Measurements from ENCODE around the gene AKNA.

The AKNA gene

GRCh38 chr9:114341152-114341830 lies 46.5 kb downstream of the AKNA start:
- Histone ChIP-seq H3K4me3 (ENCODE audit: low read depth, low read length) (no peak overlapping the region), H3K9me3 (ENCODE audit: severe bottlenecking) (no peaks in the 10 kb centered on the region), H3K36me3 (peaks cover 97% of the 10 kb centered on the region), H3K27ac (peak overlapping the region; percentile 46), H3K27me3 (ENCODE audit: insufficient read depth, low read depth, severe bottlenecking) (no peaks in the 10 kb centered on the region)
- no peak for DNase-seq
- TF ChIP-seq, protein P1, sequence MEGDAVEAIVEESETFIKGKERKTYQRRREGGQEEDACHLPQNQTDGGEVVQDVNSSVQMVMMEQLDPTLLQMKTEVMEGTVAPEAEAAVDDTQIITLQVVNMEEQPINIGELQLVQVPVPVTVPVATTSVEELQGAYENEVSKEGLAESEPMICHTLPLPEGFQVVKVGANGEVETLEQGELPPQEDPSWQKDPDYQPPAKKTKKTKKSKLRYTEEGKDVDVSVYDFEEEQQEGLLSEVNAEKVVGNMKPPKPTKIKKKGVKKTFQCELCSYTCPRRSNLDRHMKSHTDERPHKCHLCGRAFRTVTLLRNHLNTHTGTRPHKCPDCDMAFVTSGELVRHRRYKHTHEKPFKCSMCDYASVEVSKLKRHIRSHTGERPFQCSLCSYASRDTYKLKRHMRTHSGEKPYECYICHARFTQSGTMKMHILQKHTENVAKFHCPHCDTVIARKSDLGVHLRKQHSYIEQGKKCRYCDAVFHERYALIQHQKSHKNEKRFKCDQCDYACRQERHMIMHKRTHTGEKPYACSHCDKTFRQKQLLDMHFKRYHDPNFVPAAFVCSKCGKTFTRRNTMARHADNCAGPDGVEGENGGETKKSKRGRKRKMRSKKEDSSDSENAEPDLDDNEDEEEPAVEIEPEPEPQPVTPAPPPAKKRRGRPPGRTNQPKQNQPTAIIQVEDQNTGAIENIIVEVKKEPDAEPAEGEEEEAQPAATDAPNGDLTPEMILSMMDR (IDR thresholded peaks at IDR 0.05; ENCODE audit: low read depth, low read length), result no peak

DNA sequence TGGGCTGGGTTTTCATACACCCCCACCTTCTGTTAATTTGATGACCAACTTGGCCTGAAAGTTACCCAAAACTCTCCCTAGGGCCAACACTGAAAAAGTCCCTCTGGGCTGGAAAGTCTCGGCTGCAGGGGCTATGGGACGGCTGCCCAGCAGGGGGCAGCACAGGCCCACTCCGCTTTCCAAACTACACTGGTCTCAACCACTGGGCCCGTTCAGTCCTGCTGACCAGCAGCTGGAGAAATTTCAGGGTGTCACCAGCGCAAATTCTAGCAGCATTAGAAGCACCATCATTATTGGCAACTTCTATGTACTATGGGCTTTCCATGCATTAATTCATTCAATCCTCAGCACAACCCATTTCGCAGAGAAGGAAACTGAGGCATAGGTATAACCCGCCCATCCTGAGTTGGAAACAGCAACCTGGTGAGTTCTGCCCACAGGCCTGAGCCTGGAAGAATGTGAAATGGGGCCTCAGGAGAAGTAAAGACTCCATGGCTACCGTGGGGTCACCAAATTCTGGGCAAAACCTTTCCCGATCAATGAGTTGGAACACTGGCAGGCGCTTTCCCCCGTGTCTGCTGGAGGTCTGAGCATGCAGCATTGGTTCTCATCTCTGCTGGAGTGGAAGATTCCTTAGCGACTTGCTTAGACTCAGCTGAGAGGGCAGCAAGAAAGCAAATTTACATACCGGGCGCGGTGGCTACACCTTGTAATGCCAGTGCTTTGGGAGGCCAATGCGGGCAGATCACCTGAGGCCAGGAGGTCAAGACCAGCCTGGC lies 48.5 kb downstream of the AKNA start:
- Histone ChIP-seq H3K27me3 (ENCODE audit: insufficient read depth, low read depth, severe bottlenecking) (no peaks in the 10 kb centered on the region), H3K9me3 (ENCODE audit: severe bottlenecking) (no peaks in the 10 kb centered on the region), H3K4me3 (ENCODE audit: low read depth, low read length) (no peak overlapping the region), H3K36me3 (peaks cover 89% of the 10 kb centered on the region), H3K27ac (no peak overlapping the region)
- TF ChIP-seq, protein P1 (IDR thresholded peaks at IDR 0.05; ENCODE audit: low read depth, low read length), result peak; percentile 96
- peak; percentile 64 for DNase-seq

DNA sequence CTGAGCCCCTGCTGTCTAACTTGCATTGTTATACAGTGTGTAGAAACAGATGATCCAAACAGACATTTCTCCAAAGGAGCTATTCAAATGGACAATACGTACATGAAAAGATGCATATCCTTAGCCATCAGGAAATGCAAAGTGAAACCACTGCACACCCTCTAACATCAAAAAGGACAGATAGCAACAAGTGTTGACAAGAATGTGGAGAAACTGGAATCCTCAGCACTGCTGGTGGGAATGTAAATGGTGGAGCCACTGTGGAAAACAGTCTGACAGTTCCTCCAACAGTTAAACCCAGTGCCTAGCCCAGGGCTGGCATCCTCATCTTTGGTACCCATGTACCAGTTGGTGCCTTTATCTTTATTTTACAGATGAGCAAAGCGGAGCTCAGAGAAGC lies 49.6 kb downstream of the AKNA start:
- DNase-seq, result no peak
- Histone ChIP-seq H3K36me3 (peaks cover 78% of the 10 kb centered on the region), H3K27ac (no peak overlapping the region), H3K9me3 (ENCODE audit: severe bottlenecking) (no peaks in the 10 kb centered on the region), H3K4me3 (ENCODE audit: low read depth, low read length) (no peak overlapping the region), H3K27me3 (ENCODE audit: insufficient read depth, low read depth, severe bottlenecking) (no peaks in the 10 kb centered on the region)
- TF ChIP-seq, protein P1 (IDR thresholded peaks at IDR 0.05; ENCODE audit: low read depth, low read length), result no peak

DNA sequence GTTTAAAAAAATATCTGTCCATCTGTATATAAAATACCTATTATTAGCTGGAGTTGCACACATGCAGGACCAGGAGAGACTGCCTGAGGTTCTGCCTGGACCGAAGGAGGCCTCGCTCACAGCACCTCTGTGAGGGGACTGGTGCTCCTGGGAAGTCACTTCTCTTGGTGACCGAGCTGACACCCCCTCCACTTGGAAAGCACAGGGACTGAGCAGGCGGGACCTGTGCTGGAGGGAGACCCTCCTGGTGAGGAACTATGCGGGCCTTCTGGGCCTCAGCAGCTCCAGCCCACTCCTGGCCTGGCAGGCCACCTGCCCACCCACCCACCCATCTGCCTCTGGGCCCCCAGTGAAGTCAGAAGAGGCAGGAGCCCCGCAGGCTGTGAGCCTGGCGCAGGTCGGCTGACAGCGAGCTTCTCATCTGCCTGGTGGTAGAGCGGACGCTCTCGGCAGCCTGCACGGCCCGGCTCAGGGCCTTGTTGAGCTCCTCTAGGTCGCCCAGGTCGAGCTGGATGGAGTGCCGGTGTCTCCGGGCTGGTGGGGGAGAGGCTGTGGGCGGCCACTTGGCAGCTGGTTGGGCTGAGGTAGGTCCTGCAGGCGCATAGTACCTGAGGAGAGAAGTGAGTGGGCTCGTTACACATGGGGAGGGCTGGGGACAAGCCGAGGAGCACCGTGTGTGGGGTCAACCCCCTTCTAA lies 50.9 kb downstream of the AKNA start:
- H3K9me3 ChIP-seq (ENCODE audit: severe bottlenecking), result no peaks in the 10 kb centered on the region
- H3K4me3 ChIP-seq (ENCODE audit: low read depth, low read length), result no peak overlapping the region
- H3K36me3 ChIP-seq, result peaks cover 66% of the 10 kb centered on the region
- H3K27ac ChIP-seq, result no peak overlapping the region
- TF ChIP-seq, protein P1 (IDR thresholded peaks at IDR 0.05; ENCODE audit: low read depth, low read length), result no peak
- H3K27me3 ChIP-seq (ENCODE audit: insufficient read depth, low read depth, severe bottlenecking), result no peaks in the 10 kb centered on the region
- no peak for DNase-seq

GRCh38 chr9:114336157-114336556 lies 51.6 kb downstream of the AKNA start:
- Histone ChIP-seq H3K36me3 (peaks cover 59% of the 10 kb centered on the region), H3K9me3 (ENCODE audit: severe bottlenecking) (no peaks in the 10 kb centered on the region), H3K27ac (no peak overlapping the region), H3K27me3 (ENCODE audit: insufficient read depth, low read depth, severe bottlenecking) (no peaks in the 10 kb centered on the region), H3K4me3 (ENCODE audit: low read depth, low read length) (no peak overlapping the region)
- TF ChIP-seq, protein P1 (IDR thresholded peaks at IDR 0.05; ENCODE audit: low read depth, low read length), result no peak
- no peak for DNase-seq

Data from WERI-Rb-1 (cell line).